SH-SY5Y (cell line): ENCODE data around the gene TMEM232.

Experiments used
- GATA2 ChIP-seq: IDR thresholded peaks from 2 replicates; pipeline ENCODE4 v1.6.1; 2011; ENCODE audit warnings: mild to moderate bottlenecking, low read depth, low read length
- GATA3 ChIP-seq: IDR thresholded peaks from 2 replicates; pipeline ENCODE4 v1.6.1; 2011; ENCODE audit warnings: low read depth, mild to moderate bottlenecking, low read length, moderate library complexity

DNA sequence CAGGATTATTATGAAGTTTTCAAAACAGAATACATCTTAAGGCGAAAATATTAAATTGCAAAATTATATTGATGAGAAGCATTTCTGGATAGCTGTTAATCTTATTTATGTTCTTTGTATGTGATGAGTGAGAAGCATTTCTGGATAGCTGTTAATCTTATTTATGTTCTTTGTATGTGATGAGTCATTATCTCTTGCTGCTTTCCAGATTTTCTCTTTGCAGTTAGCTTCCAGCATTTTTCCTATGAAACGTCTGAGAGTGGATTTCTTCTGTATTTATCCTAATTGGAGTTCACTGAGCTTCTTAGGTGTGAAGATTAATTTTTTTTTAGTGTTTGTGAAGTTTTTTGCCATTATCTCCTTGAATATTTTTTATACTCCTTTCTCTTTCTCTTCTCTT lies 8.2 kb downstream of the TMEM232 start:
- TF ChIP-seq GATA2 (no peak), GATA3 (no peak)
